GM19395 (cell line): ENCODE data around the gene PABPN1.
"Not testable (repeated sequence)": the region's sequence is repeated elsewhere in the genome, so short reads cannot be mapped to it uniquely, and the experiment has no call there.

ENCODE experiments used
- ATAC-seq: cut with Tn5 transposase; IDR thresholded peaks from one replicate; pipeline ENCODE4 v1.9.1; 2021; ENCODE audit warnings: mild to moderate bottlenecking, moderate library complexity; ENCODE audit not compliant: unreplicated experiment

Gene PABPN1

DNA sequence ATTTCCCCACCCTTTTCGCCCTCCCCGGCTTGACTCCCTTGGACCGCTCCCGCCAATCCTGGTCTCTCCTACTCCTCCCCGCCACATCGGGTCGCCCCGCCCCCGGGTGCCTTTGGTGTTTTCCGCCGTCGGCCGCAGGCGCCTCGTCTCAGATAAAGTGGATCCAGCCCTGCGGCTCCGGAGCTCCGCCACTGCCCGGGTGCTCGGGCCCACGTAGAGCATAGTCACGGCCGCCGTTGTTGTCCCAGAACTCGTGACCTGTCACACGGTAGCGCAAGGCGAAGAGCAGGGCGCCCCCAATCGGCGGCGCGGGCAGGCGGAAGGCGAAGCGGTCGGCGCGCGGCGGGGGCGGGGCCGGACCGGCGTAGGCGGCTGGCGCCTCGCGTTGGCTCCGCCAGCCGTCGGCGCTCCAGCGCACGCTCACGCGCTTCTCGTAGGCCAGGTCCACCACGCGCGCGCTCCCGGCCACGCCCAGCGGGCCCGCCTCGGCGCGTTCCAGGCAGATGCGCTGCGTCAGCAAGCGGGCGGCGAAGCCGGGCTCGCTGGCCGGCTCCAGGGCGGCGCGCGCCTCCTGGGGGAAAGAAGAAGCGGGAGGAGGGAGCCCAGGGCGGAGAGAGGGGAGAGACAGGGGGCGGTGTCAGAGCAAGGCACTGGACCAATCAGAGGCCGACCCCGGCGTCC, 19.8 kb upstream of the PABPN1 start:
- ATAC-seq, result peak; percentile 76

DNA sequence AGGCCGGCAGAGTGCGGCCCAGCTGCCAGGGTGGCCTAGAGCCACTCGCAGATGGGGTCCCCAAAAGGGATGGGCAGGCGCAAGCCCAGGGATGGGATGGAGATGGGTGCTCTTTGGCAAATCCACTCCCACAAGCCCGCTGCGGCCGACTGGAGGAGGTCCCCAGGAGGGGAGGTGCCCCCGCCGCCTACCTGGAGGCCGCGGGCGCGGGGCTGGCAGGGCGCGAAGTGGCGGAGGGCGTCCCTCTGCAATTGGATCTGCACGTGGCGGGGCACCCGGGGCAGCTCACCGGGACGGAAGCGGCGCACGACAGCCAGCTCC, 19.3 kb upstream of the PABPN1 start:
- ATAC-seq, result peak; percentile 26

DNA sequence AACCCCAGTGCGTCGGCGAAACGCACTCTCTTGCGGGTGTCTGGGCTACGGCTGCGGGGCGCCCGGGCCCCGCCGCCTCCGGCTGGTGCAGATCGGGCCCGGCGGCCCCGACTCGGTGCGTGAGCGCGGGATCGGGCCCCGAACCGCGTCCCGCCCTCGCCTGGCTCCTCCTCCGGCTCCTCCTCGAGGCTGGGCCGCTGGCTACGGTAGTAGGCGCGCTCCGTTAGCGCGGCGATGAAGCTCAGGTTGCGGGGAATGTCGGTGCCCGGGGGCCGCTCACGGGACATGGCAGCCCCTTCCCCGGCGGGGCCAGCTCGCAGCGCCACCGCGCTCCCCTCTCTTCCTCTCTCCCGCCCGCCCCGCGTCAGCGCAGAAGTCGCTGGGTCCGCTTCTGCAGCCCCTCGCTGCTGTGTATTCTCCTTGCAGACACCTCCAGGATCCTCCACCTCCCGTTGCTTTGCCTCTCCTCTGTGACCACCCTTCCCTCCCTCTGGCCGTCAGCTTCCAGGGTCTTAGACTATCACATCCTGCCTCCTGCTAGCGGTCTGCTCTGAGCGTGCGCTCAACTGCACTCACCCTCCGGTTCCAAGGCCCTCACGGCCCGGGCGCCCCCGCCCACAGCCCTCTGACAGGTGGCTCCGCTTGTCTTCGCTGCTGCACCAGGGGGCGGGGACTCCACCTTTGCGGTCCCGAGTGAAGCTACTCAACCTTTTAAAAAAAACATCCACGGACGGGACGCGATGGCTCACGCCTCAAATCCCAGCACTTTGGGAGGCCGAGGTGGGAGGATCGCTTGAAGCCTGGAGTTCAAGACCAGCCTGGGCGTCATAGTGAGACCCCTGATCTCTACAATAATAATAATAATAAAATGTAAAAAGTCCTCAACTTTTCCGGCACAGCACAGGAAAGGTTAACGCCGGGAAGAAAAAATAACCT, 18.7 kb upstream of the PABPN1 start, which contains the start of gene PPP1R3E:
TSS of gene PPP1R3E (minus strand) at position 570 of the 936 bp plus-strand sequence. CDS start at position 287, 283 bp downstream.
- ATAC-seq, result peak; percentile 40

DNA sequence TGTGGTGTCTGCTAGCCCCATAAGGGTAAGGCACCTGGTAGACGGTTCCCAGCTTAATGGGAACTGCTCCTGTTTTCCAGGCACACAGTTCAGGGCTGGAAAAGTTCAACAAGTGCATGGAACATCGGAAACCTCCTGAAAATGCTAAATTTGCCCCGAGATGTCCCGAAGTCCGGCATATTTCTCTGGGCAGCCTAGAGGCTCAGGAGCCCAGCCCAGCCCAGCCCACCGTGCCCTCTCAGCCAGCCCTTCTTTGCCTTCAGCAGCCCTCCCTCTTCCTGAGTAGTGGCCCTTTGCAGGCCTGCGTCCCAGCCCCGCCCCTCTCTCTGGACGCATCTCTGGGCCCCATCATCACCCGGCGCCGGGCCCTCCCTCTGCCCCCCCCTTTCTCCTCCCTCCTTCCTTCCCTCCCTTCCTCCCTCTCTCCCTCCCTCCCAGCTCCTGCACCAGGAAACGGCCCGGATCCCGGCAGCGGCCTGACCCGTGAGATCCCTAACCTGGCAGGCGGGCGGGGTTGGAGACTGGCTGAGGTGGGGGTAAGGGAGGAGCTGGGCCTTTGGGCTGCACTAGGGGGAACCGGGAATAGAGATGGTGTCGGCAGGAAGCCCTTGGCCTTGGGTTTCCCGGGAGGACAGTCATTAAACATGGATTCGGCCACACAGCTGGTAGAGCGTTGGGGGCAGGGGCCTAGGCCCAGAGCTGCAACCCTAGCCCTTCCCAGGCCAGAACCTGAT, 14.7 kb upstream of the PABPN1 start, which contains the start of gene BCL2L2:
TSS of gene BCL2L2 (plus strand) at position 422 of the 734 bp plus-strand sequence. CDS start 935 bp downstream, outside the sequence.
- ATAC-seq, result no peak

DNA sequence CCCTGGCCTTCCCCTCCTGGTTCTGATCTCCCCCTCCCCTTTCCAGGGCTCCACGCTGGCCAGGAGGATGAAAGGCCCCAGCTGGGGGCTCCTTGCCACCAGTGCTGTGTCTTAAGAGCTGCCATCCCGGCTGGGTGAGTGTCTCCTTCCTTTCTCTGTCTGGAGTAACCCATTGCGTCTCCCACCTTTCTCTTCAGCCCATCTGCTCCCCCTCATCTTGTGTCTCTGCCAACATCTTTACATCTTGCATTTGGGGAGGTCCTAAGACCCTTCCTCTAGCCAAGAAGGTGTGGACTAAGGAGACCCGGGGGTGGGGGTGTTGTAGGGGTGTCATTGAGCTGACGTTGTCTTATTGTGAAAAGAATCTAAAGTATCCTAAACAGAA, 14.1 kb upstream of the PABPN1 start:
- no peak for ATAC-seq

DNA sequence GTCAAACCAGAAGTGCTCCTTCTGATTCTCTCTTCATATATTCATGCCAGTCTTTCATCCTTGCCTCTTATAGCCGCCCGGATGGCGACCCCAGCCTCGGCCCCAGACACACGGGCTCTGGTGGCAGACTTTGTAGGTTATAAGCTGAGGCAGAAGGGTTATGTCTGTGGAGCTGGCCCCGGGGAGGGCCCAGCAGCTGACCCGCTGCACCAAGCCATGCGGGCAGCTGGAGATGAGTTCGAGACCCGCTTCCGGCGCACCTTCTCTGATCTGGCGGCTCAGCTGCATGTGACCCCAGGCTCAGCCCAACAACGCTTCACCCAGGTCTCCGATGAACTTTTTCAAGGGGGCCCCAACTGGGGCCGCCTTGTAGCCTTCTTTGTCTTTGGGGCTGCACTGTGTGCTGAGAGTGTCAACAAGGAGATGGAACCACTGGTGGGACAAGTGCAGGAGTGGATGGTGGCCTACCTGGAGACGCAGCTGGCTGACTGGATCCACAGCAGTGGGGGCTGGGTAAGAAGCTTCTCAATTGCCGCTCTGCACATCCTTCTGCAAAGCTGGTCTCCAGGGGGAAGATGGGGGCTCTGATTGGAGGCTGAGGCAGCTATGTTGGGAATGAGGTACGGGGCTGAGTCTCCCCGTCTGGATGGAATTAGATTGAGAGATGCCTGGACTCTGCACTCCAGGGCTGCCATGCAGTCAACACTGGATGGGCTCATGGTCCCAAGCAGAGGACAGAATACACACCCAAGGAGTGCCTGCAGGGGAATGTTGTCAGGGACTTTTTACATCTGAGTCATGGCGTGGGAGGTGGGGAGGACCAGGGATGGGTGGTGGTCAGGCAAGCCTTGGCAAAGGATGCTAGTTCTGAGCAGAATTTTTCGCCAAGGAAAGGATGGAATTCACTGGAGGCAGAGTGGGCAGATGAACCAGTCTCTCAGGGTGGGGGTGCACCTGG, 13.3 kb upstream of the PABPN1 start:
- ATAC-seq, result no peak

DNA sequence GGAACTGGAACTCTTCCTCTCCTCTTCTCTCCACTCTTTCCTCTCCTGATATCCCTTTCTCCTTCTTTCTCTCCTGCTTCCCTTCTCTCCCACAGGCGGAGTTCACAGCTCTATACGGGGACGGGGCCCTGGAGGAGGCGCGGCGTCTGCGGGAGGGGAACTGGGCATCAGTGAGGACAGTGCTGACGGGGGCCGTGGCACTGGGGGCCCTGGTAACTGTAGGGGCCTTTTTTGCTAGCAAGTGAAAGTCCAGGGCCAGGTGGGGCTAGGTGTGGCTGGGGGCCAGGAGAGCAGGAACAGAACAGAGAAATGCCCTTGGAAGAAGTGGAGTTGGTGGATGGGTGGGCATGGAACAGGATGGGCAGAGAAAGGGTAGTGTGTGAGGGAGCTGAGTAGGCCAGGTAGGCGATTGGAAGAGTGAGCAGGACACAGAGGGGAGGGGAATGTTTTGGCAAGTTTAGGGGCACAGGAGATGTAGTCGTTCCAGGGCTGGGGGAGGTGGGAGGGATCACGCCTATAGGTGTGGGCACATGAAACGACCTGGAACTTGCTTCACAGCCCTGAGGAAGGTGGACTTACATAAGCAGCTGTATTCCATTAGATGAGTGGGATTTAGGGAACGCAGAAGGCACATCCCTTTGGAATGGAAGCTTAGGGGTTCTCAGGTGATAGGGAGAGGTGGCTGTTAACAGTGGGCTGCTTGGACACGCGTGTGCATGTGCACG, 12.4 kb upstream of the PABPN1 start:
- ATAC-seq, result no peak

DNA sequence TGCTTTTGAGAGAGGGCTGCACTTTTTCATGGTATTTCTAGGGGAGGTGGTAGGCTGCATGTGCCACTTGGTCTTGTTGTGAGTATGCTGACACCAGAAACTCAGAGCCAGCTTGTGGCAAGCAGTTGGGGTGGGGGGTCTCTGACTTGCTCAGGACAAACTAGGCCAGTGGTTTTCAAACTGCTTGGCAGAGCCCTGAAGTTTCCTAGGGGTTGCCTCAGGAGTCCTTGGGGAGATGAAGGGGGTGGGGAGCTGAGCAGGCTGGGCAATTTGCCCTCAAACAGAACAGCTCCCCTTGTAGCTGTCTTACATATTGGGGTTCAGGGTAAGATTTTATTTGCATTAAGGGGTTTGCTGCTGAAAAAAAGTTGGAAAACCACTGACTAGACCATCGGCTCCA, 10.7 kb upstream of the PABPN1 start:
- ATAC-seq, result no peak

DNA sequence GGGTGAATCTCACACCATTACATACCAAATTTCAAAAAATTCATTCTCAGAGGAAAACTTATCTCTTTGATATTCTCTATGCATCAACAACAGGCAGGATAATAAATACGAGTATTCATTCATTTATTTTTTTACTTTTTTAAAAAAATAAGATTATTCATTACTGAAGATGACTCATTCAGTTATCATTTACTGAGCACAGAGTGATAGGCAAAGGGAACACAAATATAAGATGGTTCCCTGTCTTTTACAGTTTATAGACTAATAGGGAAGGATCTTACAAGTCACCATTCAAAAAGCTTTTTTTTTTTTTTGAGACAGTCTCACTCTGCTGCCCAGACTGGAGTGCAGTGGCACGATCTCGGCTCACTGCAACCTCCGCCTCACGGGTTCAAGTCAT, 5.0 kb upstream of the PABPN1 start:
- ATAC-seq, result no peak

DNA sequence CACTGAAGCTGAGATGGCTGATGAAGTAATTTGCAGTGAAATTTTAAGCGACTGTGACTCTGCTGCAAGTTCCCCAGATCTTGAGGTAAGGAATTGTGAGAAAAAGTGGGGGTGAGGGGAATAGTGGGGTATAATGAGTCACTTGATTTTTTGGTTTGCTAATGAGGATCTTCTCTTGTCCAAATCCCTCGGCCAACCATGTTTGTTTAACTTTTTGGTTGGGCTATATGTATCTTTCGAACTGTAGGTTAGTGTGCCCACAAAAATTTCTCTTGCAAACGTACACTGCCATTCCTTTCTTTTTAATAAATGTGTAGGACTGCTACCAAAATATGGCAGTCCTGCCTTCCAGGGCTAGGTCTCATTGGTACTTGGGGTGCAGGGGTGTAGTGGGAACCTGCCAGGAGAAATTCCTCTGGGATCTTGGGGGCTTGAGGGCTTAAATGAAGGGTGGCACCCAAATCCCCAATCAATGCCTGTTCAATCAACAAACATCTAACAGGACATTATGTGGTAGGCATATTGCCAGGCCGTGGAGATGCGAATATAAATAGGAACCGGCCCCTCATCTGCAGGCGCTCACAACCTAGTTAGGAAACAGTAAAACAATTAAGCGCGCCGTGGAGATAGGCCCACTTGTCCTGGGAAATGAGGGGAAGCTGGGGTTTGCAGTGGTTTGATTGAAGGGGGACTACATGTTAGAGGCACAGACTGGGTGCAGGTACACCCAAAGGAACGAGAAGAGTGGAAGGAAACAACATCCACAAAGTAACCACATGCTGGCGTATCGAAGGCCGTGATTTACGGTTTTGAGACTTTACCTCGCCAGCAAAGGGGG, 1.3 kb upstream of the PABPN1 start:
- no peak for ATAC-seq

DNA sequence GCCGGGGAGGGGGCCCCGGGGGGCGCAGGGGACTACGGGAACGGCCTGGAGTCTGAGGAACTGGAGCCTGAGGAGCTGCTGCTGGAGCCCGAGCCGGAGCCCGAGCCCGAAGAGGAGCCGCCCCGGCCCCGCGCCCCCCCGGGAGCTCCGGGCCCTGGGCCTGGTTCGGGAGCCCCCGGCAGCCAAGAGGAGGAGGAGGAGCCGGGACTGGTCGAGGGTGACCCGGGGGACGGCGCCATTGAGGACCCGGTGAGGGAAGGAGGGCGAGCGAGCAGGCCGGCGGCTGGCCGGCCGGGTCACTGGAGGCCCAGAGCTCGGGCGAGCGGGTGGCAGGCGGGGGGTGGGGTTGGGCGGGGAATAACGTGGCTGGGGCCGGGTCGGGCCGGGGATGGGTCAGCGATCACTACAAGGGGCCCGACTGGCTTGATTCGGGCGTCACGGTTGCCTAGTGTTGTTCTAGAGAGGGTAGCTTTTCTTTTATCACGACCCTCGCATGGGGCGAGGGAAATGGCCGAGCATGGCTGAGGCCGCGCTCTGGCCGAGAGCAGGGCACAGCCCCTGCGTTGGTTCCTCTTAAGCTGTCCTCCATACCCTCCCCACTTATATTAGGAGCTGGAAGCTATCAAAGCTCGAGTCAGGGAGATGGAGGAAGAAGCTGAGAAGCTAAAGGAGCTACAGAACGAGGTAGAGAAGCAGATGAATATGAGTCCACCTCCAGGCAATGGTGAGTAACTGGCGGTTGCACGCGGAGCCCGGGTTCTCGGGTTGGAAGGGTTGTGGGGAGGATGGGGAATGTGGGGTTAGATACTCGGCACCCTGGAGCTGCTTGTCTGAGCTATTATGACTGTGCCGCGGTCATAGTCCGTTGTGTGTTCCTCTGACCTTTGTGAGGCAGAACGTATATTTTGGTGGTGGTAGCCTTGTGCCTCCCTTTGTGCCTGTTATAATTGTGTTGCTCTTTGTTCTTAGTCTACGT, 603 bp downstream of the PABPN1 start:
- peak; percentile 9 for ATAC-seq

DNA sequence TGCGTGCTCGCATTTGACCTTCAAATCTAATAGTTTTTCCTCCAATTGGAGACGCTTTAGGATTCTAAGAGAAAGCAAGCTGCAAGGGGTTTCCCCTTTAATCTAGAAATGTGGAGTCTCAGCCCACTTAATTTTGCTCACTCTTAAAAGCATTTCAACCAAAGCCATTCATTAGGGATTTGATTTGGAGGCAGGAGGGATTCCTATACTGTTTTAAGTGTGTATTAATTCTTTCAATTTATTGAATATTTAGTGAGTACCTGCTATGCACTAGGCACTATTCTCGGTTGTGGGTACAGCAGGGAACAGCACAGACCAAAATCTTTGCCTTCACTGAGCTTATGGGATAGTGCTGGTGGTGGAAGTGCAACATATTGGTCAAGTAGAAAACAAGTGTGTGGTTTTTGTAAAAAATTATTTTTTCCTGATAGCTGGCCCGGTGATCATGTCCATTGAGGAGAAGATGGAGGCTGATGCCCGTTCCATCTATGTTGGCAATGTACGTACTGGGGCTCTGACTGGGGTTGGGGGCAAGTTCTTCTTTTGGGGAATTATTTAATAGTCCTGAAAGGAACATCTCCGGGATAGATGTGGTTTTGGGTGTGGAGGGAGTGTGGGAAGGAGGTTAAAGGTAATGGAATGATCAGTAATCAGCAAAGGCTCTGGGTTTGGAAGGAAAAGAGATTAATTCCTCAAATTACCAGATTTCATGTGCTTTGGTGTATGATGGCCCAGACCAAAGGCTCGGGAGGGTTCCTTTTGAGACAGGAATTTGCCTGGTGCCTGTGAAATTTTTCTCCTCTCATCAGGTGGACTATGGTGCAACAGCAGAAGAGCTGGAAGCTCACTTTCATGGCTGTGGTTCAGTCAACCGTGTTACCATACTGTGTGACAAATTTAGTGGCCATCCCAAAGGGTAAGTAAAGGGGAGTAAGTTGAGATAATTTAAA, 1.6 kb downstream of the PABPN1 start:
- ATAC-seq, result no peak

DNA sequence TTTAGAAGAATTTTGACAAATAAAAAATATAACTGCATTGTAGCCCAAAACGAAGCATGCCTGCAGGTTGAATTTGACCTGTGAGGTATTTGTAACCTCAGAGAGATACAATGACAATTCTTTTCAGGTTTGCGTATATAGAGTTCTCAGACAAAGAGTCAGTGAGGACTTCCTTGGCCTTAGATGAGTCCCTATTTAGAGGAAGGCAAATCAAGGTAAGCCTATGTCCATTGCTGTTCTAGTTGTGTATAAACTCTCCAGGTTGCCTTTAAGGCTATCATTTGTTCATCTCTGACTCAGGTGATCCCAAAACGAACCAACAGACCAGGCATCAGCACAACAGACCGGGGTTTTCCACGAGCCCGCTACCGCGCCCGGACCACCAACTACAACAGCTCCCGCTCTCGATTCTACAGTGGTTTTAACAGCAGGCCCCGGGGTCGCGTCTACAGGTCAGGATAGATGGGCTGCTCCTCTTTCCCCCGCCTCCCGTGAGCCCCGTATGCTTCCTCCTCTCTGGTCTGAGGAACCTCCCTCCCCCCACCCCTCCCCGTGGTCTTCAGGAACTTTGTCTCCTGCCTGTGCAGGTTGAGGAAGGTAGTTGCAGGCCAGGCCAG, 2.7 kb downstream of the PABPN1 start:
- ATAC-seq, result no peak

DNA sequence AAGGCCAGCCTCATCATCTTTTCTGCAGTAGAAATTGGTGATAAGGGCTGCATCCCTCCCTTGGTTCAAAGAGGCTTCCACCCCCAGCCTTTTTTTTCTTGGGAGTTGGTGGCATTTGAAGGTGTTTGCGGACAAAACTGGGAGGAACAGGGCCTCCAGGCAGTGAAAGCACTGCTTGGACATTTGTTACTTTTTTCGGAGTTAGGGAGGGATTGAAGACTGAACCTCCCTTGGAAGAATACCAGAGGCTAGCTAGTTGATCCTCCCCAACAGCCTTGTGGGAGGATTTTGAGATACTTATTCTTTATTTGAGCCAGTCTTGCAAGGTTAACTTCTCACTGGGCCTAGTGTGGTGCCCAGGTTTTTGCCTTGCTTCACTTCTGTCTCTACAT, 3.2 kb downstream of the PABPN1 start:
- ATAC-seq, result no peak

DNA sequence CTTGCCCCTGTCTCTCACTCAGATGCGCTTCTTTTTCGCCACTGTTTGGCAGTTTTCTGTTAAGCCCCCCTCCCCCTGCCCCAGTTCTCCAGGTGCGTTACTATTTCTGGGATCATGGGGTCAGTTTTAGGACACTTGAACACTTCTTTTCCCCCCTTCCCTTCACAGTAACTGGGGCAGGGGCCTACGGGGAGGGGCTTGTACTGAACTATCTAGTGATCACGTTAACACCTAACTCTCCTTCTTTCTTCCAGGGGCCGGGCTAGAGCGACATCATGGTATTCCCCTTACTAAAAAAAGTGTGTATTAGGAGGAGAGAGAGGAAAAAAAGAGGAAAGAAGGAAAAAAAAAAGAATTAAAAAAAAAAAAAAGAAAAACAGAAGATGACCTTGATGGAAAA, 3.7 kb downstream of the PABPN1 start:
- ATAC-seq, result no peak

DNA sequence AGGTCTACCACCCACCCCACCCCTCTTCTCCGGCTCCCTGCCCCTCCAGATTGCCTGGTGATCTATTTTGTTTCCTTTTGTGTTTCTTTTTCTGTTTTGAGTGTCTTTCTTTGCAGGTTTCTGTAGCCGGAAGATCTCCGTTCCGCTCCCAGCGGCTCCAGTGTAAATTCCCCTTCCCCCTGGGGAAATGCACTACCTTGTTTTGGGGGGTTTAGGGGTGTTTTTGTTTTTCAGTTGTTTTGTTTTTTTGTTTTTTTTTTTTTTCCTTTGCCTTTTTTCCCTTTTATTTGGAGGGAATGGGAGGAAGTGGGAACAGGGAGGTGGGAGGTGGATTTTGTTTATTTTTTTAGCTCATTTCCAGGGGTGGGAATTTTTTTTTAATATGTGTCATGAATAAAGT, 4.5 kb downstream of the PABPN1 start:
- not testable (repeated sequence) for ATAC-seq
